OCI-LY1 (cell line): ENCODE results near the gene POU3F2.

ENCODE experiments used
- H2AFZ ChIP-seq: fragments of 200-600 bp; sonication (generic), shearing (Covaris generic); 2 replicates; pipeline ENCODE4 v1.6.0; 2014; ENCODE audit warnings: antibody characterized with exemption, mild to moderate bottlenecking, low read length
- H3F3A ChIP-seq: fragments of 200-600 bp; sonication (generic), shearing (Covaris generic); 2 replicates; pipeline ENCODE4 v1.6.0; 2014; ENCODE audit warnings: mild to moderate bottlenecking, antibody characterized with exemption, low read length, moderate library complexity; ENCODE audit not compliant: insufficient read depth
- H3K27ac ChIP-seq: fragments of 200-600 bp; sonication (generic); 2 replicates; pipeline ENCODE4 v1.5.1; 2014; ENCODE audit warnings: low read length, mixed run types, mild to moderate bottlenecking, low read depth; ENCODE audit not compliant: poor library complexity, severe bottlenecking
- H3K27me3 ChIP-seq: fragments of 200-600 bp; sonication (generic); 2 replicates; pipeline ENCODE4 v1.6.0; 2014; ENCODE audit warnings: antibody characterized with exemption, mild to moderate bottlenecking, low read length, moderate library complexity; ENCODE audit not compliant: insufficient read depth
- H3K36me3 ChIP-seq: fragments of 200-600 bp; sonication (generic); 2 replicates; pipeline ENCODE4 v1.6.1; 2014; ENCODE audit warnings: mild to moderate bottlenecking, antibody characterized with exemption, low read length, moderate library complexity, mixed read lengths; ENCODE audit not compliant: insufficient read depth
- H3K4me1 ChIP-seq: fragments of 200-600 bp; sonication (generic); 2 replicates; pipeline ENCODE4 v1.5.1; 2014; ENCODE audit warnings: mild to moderate bottlenecking, low read length, moderate library complexity; ENCODE audit not compliant: insufficient read depth, severe bottlenecking
- H3K4me2 ChIP-seq: fragments of 200-600 bp; sonication (generic), shearing (Covaris generic); 2 replicates; pipeline ENCODE4 v1.6.1; 2014; ENCODE audit warnings: low read length
- H3K4me3 ChIP-seq: fragments of 200-600 bp; sonication (generic); 2 replicates; pipeline ENCODE4 v1.5.1; 2014; ENCODE audit warnings: low read length, low read depth, mild to moderate bottlenecking, mixed read lengths; ENCODE audit not compliant: poor library complexity, severe bottlenecking
- H3K79me2 ChIP-seq: fragments of 200-600 bp; shearing (Covaris generic); 2 replicates; pipeline ENCODE4 v1.6.1; 2016; ENCODE audit warnings: mixed run types, low read length, mixed read lengths; ENCODE audit not compliant: insufficient read depth
- H3K9ac ChIP-seq: fragments of 200-600 bp; sonication (generic), shearing (Covaris generic); 2 replicates; pipeline ENCODE4 v1.6.1; 2014; ENCODE audit warnings: mild to moderate bottlenecking, low read length, mixed read lengths
- H3K9me2 ChIP-seq: fragments of 200-600 bp; sonication (generic), shearing (Covaris generic); 2 replicates; pipeline ENCODE4 v1.6.1; 2014; ENCODE audit warnings: low read depth, mild to moderate bottlenecking, low read length, mixed read lengths
- H3K9me3 ChIP-seq: fragments of 200-600 bp; shearing (Covaris generic); 2 replicates; pipeline ENCODE4 v1.6.1; 2014; ENCODE audit warnings: low read length, mixed read lengths
- H4K20me1 ChIP-seq: fragments of 200-600 bp; sonication (generic), shearing (Covaris generic); 2 replicates; pipeline ENCODE4 v1.6.0; 2016; ENCODE audit warnings: mild to moderate bottlenecking, low read length; ENCODE audit not compliant: insufficient read depth
- CTCF ChIP-seq: fragments of 200-600 bp; sonication (generic), shearing (Covaris generic); IDR thresholded peaks from 2 replicates; pipeline ENCODE4 v1.5.1; 2017; ENCODE audit warnings: mild to moderate bottlenecking, antibody characterized with exemption, low read length, moderate library complexity, mixed read lengths
- EZH2 ChIP-seq: fragments of 200-600 bp; sonication (generic), shearing (Covaris generic); IDR thresholded peaks from 2 replicates; pipeline ENCODE4 v1.8.0; 2017; ENCODE audit warnings: borderline replicate concordance, mixed run types, mild to moderate bottlenecking, antibody characterized with exemption, low read length, moderate library complexity, mixed read lengths

Gene POU3F2

GRCh38 chr6:98880486-98880885 lies 46.1 kb downstream of the POU3F2 start:
- Histone ChIP-seq H3K27me3 (no peaks in the 10 kb centered on the region), H3K9ac (no peak overlapping the region), H3K9me2 (no peaks in the 10 kb centered on the region), H3K79me2 (no peaks in the 10 kb centered on the region), H3K4me3 (no peak overlapping the region), H3K9me3 (no peaks in the 10 kb centered on the region), H3K4me1 (no peaks in the 10 kb centered on the region), H3K4me2 (no peak overlapping the region), H3F3A (no peaks in the 10 kb centered on the region), H4K20me1 (no peaks in the 10 kb centered on the region), H3K27ac (no peak overlapping the region), H2AFZ (no peak overlapping the region), H3K36me3 (peaks cover 17% of the 10 kb centered on the region; the same call in 1 of the 2 replicates)
- no peak for TF ChIP-seq CTCF

DNA sequence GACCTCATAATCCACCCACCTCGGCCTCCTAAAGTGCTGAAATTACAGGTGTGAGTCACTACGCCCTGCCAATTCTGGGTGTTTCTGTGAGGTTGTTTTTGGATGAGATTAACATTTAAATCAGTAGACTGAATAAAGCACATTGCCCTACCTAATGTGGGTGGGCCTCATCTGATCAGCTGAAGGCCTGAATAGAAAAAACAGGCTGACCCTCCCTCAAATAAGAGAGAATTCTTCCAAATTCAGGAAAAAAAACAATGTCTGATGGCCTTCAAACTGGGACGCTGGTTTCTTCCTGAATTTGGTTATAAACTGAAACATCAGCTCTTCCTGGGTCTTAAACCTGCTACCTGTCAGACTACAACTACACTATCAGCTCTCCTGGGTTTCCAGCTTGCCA lies 51.0 kb downstream of the POU3F2 start:
- Histone ChIP-seq H3K9me2 (no peaks in the 10 kb centered on the region), H3K27ac (no peak overlapping the region), H3K4me2 (no peak overlapping the region), H3K79me2 (no peaks in the 10 kb centered on the region), H2AFZ (no peak overlapping the region), H4K20me1 (no peaks in the 10 kb centered on the region), H3K27me3 (no peaks in the 10 kb centered on the region), H3F3A (no peaks in the 10 kb centered on the region), H3K9ac (no peak overlapping the region), H3K4me3 (no peak overlapping the region), H3K4me1 (no peaks in the 10 kb centered on the region), H3K36me3 (peaks cover 22% of the 10 kb centered on the region), H3K9me3 (no peaks in the 10 kb centered on the region)
- TF ChIP-seq EZH2 (no peak), CTCF (no peak)

DNA sequence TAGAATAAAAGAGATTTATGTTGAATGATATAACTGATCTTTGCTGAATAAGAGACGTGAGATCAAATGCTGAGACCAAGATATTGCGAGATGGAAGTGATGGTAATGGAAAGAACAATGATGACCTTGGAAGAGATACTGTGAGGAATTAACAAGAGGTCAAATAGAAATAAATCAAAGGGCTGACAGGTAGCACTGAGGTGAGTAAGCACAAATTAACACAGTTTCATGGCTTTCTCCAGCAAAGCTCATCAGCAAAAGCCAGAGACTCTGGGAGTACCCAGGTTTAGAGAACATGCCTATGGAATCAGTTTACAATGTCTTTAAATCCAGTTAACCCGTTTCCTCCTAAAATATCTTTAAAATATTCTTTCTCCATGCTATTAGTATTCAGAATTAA lies 53.3 kb downstream of the POU3F2 start:
- Histone ChIP-seq H3K79me2 (no peaks in the 10 kb centered on the region), H3K36me3 (peaks cover 42% of the 10 kb centered on the region), H3K27me3 (no peaks in the 10 kb centered on the region), H4K20me1 (no peaks in the 10 kb centered on the region), H3K4me2 (no peak overlapping the region), H2AFZ (no peak overlapping the region), H3K9me3 (no peaks in the 10 kb centered on the region), H3K4me3 (no peak overlapping the region), H3F3A (no peaks in the 10 kb centered on the region), H3K4me1 (no peaks in the 10 kb centered on the region), H3K9ac (no peak overlapping the region), H3K27ac (no peak overlapping the region), H3K9me2 (no peaks in the 10 kb centered on the region)
- TF ChIP-seq CTCF (no peak), EZH2 (no peak)
